VCaP (cell line): ENCODE measurements around the gene COQ9.

Experiments used
- H3K27ac ChIP-seq: fragments of 450-650 bp; 2 replicates; pipeline ENCODE4 v1.5.1; 2017
- TF ChIP-seq, protein P1 (sequence below): fragments of 450-650 bp; conservative IDR thresholded peaks from 2 replicates; pipeline ENCODE4 v1.5.1; 2017; ENCODE audit warnings: mild to moderate bottlenecking, moderate library complexity

Gene COQ9

DNA sequence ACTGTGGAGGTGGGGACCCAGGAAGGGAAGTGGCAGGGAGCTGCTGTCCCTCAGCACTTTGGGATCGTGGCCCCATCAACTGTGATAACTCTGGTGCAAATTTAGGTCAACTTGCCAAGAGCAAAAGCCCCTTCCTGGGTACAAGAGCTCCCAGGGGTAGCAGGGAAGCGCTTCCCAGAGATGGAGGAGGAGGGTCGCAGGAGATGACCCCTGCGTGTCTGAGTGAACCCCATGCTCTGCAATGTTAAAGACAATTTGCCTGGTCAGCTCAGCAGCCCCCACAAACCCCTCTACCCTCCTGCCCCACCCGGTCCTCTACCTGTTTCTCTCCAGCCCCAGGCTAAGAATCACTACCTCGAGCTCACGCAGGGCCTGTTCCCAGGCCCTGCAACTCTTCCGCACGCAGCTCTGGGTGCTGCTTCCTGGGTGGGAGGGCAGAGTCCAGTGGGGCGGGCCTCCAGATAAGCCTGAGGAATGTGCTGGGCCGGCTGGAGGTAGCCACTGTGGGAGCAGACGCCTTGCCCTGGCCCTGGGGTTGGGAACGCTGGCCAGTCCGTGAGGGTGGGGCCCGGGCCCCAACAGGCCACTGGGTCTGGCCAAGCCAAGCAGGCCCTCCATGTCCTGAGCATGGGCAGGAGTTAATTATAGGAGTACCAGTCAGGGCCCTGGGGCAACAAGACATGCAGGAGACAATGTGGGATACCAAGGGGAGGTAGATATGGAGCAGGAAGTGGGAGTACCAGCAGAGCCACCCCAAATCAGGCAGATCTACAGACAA, 32.9 kb downstream of the COQ9 start:
- no peak overlapping the region for H3K27ac ChIP-seq
- TF ChIP-seq, protein P1, sequence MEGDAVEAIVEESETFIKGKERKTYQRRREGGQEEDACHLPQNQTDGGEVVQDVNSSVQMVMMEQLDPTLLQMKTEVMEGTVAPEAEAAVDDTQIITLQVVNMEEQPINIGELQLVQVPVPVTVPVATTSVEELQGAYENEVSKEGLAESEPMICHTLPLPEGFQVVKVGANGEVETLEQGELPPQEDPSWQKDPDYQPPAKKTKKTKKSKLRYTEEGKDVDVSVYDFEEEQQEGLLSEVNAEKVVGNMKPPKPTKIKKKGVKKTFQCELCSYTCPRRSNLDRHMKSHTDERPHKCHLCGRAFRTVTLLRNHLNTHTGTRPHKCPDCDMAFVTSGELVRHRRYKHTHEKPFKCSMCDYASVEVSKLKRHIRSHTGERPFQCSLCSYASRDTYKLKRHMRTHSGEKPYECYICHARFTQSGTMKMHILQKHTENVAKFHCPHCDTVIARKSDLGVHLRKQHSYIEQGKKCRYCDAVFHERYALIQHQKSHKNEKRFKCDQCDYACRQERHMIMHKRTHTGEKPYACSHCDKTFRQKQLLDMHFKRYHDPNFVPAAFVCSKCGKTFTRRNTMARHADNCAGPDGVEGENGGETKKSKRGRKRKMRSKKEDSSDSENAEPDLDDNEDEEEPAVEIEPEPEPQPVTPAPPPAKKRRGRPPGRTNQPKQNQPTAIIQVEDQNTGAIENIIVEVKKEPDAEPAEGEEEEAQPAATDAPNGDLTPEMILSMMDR, result no peak

DNA sequence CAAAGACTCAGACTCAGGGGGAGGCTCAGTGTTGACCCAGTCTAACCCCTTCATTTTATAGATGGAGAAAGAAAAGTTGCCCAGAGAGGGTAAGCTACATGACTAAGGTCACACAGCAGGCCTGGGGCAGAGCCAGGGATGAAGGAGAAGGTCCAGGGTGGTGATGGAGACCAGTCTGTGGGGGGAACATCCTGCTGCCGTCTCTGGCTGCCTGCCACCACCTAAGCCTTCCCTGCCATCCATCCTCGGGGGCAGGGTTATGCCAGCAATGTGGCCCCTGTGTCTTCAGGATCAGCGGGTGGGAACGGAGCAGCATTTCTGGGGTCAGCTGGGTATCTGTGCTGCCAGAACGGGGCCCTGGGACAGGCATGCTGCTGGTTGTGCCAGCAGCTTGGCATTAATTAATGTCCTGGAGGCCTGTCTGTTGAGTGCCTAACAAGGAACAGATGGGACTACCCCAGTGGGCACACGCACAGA, 33.5 kb downstream of the COQ9 start:
- TF ChIP-seq, protein P1, result no peak
- H3K27ac ChIP-seq, result no peak overlapping the region

DNA sequence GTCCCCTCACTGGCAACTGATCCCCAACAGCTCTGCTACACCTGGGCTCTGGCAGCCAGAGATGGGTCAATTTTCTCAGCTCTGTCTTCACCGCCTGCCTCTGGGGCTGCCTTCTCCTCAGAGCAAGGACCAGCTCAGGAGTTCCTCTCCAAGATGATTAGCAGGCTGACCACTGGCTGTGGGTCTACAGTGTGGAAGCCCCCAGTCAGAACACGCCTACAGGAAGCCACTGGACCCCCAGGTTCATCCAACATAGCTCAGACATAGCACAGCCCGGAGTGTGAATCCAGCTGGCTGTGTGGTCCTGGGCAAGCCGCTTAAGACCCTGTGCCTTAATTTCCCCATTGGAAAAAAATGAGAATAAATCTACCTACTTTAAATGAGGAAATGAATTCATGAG, 34.1 kb downstream of the COQ9 start:
- TF ChIP-seq, protein P1, result no peak
- H3K27ac ChIP-seq, result no peak overlapping the region

DNA sequence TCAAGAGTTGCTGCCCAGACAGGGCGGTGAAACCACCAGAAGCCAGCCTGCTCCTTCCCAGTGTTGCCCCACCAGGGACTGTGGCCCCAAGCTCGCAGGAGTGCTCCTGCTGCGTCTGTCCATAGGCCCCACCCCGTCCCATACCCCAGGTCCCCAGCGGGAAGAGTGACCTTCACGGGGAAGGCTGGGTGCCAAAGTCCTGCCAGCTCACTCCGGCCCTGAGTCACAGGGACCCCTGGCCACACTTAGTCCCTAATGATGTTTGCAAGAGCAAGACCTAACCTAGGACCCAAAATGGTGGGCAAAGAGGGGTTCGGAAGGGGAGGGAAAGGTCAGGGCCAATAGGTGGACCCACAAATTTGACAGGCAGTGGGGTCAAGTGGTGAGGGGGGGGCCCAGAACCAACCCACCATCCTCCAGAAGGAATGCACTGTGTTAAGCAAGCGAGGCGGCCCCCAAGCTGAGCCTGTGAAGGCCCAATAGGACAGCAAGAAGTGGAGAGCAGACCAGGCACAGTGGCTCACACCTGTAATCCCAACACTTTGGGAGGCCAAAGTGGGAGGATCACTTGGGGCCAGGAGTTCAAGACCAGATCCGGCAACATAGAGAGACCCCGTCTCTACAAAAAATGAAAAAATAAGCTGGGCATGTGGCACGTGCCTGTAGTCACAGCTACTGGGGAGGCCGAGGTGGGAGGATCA, 35.7 kb downstream of the COQ9 start:
- H3K27ac ChIP-seq, result no peak overlapping the region
- TF ChIP-seq, protein P1, result no peak

DNA sequence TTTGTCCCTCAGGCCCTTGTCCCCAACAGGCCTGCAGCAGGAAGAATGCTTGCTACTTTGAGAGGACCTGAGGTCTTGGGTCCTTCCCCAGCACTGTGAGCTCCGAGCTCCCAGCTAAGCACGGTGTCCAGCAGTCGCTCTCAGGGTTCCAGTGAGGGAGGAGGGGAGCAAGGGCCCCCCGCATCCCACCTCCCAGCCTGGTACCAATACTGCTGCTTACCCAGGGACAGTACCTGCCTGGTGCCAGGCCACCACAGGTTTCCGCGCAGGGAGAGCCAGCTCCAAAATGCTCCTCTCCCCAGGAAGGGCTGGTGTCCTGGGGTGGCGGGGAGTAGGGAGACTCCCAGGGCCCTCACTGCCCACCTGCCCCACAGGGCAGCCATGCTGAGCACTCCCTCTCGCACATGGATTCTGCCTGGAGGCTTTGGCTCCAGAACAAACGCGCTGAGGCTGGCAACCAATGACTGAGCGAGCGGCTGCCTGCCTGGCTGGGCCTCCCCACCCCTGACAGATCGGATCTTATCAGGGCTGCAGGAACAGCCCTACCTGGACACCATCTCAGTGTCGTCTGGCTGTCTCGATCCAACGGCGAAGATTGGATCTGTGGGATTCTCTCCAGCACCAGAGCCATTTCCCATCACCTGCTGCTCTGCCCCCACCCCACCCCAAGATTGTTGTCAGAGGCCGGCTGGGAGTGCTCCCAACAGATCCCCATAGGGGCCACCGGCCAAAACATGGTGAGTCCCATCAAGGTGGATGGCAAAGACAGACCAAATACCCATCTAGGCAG, 36.6 kb downstream of the COQ9 start:
- TF ChIP-seq, protein P1, result no peak
- H3K27ac ChIP-seq, result no peak overlapping the region

DNA sequence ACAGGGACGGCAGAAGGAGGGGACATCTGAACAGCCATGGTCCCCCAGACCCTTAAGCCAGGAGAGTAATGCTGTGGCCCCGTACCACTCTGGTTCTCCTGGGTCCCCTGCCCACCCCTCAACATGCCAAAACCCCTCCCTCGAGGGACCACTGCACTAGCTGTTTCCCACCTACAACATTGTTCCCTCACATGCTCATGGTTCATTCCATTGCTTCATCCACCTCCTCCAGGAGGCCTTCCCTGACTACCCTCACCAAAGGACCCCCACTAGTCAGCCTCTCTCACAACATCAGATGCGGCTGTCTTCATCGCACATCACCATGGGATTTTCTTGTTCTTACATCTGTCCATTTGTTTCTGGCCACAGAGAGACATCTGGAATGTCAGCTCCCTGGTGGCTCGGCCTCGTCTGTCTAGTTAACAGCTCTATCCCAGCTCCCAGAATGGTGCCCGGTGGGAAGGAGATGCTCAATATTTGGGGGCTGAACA, 37.3 kb downstream of the COQ9 start:
- no peak overlapping the region for H3K27ac ChIP-seq

More for the DNA sequence above, 37.3 kb downstream of the COQ9 start:
- TF ChIP-seq, protein P1, result no peak
